ACHN (cell line): Measurements from ENCODE around the gene PIK3R5.

Experiments used
- DNase-seq: peaks from one replicate; pipeline ENCODE4 v3.0.0-alpha.2; 2015
- in situ Hi-C: cut with HindIII; loops from 2 replicates; pipeline ENCODE4 v1.10.0; 2017; ENCODE audit warnings: low sequenced_read_pairs, low pct_ligation_motif_present, low pct_unique_long_range_greater_than_20kb

PIK3R5 gene

GRCh38 chr17:8912084-8912981, 53.2 kb downstream of the PIK3R5 start:
- no peak for DNase-seq
- in situ Hi-C loops: no loop called here

GRCh38 chr17:8910969-8911604, 54.4 kb downstream of the PIK3R5 start:
- in situ Hi-C loops: no loop called here
- DNase-seq: no peak

GRCh38 chr17:8909586-8910270, 55.8 kb downstream of the PIK3R5 start:
- in situ Hi-C loops: no loop called here

GRCh38 chr17:8905331-8905730, 60.2 kb downstream of the PIK3R5 start:
- DNase-seq: no peak
- in situ Hi-C loops: no loop called here

More at GRCh38 chr17:8909586-8910270, 55.8 kb downstream of the PIK3R5 start:
- no peak for DNase-seq

GRCh38 chr17:8904686-8905085, 60.8 kb downstream of the PIK3R5 start:
- in situ Hi-C loops: no loop called here
- DNase-seq: no peak

- in situ Hi-C loops: no loop called here
- DNase-seq: no peak
Observed at GRCh38 chr17:8904201-8904600, 61.3 kb downstream of the PIK3R5 start.

- in situ Hi-C loops: no loop called here
Observed at GRCh38 chr17:8900626-8901585, 64.6 kb downstream of the PIK3R5 start.

GRCh38 chr17:8900207-8900606, 65.3 kb downstream of the PIK3R5 start:
- DNase-seq: no peak
- in situ Hi-C loops: no loop called here

More at GRCh38 chr17:8900626-8901585, 64.6 kb downstream of the PIK3R5 start:
- DNase-seq: no peak

GRCh38 chr17:8898636-8899035, 66.9 kb downstream of the PIK3R5 start:
- DNase-seq: no peak
- in situ Hi-C loops: no loop called here

- no peak for DNase-seq
- in situ Hi-C loops: no loop called here
Observed at GRCh38 chr17:8898126-8898525, 67.4 kb downstream of the PIK3R5 start.

- in situ Hi-C loops: no loop called here
- DNase-seq: no peak
Observed at GRCh38 chr17:8896641-8897635, 68.6 kb downstream of the PIK3R5 start.

- no peak for DNase-seq
- in situ Hi-C loops: no loop called here
Observed at GRCh38 chr17:8896087-8896486, 69.4 kb downstream of the PIK3R5 start.

GRCh38 chr17:8894673-8895578, 70.6 kb downstream of the PIK3R5 start:
- DNase-seq: peak; percentile 56
- in situ Hi-C loops: no loop called here

GRCh38 chr17:8894202-8894671, 71.3 kb downstream of the PIK3R5 start:
- in situ Hi-C loops: no loop called here
- DNase-seq: no peak

- no peak for DNase-seq
- in situ Hi-C loops: no loop called here
Observed at GRCh38 chr17:8893621-8894201, 71.8 kb downstream of the PIK3R5 start.

- in situ Hi-C loops: no loop called here
Observed at GRCh38 chr17:8893059-8893458, 72.4 kb downstream of the PIK3R5 start.

More at GRCh38 chr17:8893059-8893458, 72.4 kb downstream of the PIK3R5 start:
- no peak for DNase-seq
